Esophagus squamous epithelium (tissue), 4 donors: ENCODE measurements around the gene TRIM47.

ENCODE experiments used
- CTCF ChIP-seq, 6 experiments: fragments of 450-650 bp in 4 of 6; fragments of 200-600 bp in 2 of 6; sonication (generic) in 2 of 6; IDR thresholded peaks; one replicate each; pipeline ENCODE4 v1.5.1; 2016 to 2019; ENCODE audit warnings: antibody characterized with exemption in 6 of 6, mild to moderate bottlenecking in 4 of 6, moderate library complexity in 4 of 6
- POLR2A ChIP-seq, 4 donors: fragments of 450-650 bp; IDR thresholded peaks; one replicate each; pipeline ENCODE4 v1.6.1; 2017; ENCODE audit warnings: antibody characterized with exemption in 4 of 4, mild to moderate bottlenecking in 4 of 4, moderate library complexity in 3 of 4

GRCh38 chr17:75915268-75915667 is 36.9 kb upstream of the TRIM47 start:
- TF ChIP-seq CTCF (IDR thresholded peaks at IDR 0.05) (no peak), POLR2A (IDR thresholded peaks at IDR 0.05) (no peak)
